ENCODE results near the gene LRFN2. TPM values are rescaled to one million over a fixed set of nuclear protein-coding genes. Genes with fewer than 3 reads are reported as not detected.

The LRFN2 gene
- polyA plus RNA-seq, 1 of the 3 experiments (the other 2 are of a cell fraction) = 0.02 TPM

DNA sequence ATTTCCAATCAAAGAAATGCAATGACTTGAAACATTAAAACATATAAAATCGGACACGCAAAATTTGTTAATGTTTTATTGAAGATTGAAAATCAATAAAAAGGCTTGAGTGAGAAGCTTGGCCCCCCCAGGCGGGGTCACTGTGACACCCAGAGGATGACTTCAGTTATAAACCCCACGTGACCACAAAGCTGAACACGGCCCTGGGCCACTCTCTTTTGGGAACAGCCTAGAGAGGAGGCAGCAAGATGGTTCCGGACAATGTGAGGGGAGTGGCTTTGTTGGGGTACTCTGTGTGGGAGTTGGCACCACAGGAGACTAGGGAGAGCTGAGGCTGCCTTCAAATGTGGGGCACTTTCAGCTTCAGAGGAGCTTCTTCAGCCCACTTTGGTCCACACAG lies 172.5 kb downstream of the LRFN2 start:
- Histone ChIP-seq H2AFZ (ENCODE audit: low read depth) (no peak overlapping the region), H3K9me3 (no peaks in the 10 kb centered on the region), H3K4me1 (ENCODE audit: control insufficient read depth in 1 of 2, insufficient read depth in 2 of 2, low read depth in 1 of 2, low read length in 1 of 2) (peaks cover 0 to 78% of the 10 kb centered on the region in 2 experiments; a peak in 3 of 4 replicates), H3K4me2 (no peak overlapping the region), H3K79me2 (ENCODE audit: insufficient read depth) (no peaks in the 10 kb centered on the region), H3K27ac (ENCODE audit: low read depth in 2 of 2, low read length in 1 of 2) (peak overlapping the region in 1 of 2 experiments; percentile 31; a peak in 1 of 4 replicates), H4K20me1 (ENCODE audit: insufficient read depth) (no peaks in the 10 kb centered on the region), H3K9ac (no peak overlapping the region), H3K36me3 (replicated peaks in 1 of 2; ENCODE audit: control insufficient read depth in 1 of 2, insufficient read depth in 2 of 2, low read length in 1 of 2) (no peaks in the 10 kb centered on the region), H3K4me3 (ENCODE audit: low read depth in 2 of 2, low read length in 1 of 2) (no peak overlapping the region), H3K9me2 (no peaks in the 10 kb centered on the region), H3F3A (replicated peaks; ENCODE audit: insufficient read depth) (no peaks in the 10 kb centered on the region), H3K27me3 (ENCODE audit: insufficient read depth) (no peaks in the 10 kb centered on the region)
- TF ChIP-seq RXRA (IDR thresholded peaks at IDR 0.05; ENCODE audit: borderline replicate concordance, low read depth) = no peak
- TF ChIP-seq TAF1 (IDR thresholded peaks at IDR 0.05; ENCODE audit: borderline replicate concordance, low read depth, low read length) = no peak
- TF ChIP-seq YY1 (IDR thresholded peaks at IDR 0.05; ENCODE audit: low read depth) = no peak
- TF ChIP-seq FOXM1 (IDR thresholded peaks at IDR 0.05; ENCODE audit: low read depth) = no peak
- TF ChIP-seq, protein P1, sequence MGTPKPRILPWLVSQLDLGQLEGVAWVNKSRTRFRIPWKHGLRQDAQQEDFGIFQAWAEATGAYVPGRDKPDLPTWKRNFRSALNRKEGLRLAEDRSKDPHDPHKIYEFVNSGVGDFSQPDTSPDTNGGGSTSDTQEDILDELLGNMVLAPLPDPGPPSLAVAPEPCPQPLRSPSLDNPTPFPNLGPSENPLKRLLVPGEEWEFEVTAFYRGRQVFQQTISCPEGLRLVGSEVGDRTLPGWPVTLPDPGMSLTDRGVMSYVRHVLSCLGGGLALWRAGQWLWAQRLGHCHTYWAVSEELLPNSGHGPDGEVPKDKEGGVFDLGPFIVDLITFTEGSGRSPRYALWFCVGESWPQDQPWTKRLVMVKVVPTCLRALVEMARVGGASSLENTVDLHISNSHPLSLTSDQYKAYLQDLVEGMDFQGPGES (IDR thresholded peaks at IDR 0.05; ENCODE audit: low read depth, low read length) = no peak
- TF ChIP-seq GABPA (IDR thresholded peaks at IDR 0.05; ENCODE audit: low read depth) = no peak
- no peak for TF ChIP-seq MXI1 (IDR thresholded peaks at IDR 0.05; ENCODE audit: low read depth, low read length)
- no peak for TF ChIP-seq FOXJ3 (CRISPR knock-in tag; IDR thresholded peaks at IDR 0.05)
- no peak for TF ChIP-seq MEF2A (IDR thresholded peaks at IDR 0.05; ENCODE audit: borderline replicate concordance, low read depth)
- TF ChIP-seq TEAD4 (IDR thresholded peaks at IDR 0.05; ENCODE audit: borderline replicate concordance, insufficient read depth) = no peak
- ChIA-PET CTCF (interaction anchor here (1.0 to 4.2 kb wide), 5 partner anchors 10 to 411 kb away, joined by 3 to 25 read pairs (median 5); partner anchors contain the start of gene LRFN2), POLR2A (no interaction called here)
- no peak for DNase-seq
- 56% methylated on average over 6 of the region's 6 CpGs for WGBS (ENCODE audit: low lambda C conversion rate)

DNA sequence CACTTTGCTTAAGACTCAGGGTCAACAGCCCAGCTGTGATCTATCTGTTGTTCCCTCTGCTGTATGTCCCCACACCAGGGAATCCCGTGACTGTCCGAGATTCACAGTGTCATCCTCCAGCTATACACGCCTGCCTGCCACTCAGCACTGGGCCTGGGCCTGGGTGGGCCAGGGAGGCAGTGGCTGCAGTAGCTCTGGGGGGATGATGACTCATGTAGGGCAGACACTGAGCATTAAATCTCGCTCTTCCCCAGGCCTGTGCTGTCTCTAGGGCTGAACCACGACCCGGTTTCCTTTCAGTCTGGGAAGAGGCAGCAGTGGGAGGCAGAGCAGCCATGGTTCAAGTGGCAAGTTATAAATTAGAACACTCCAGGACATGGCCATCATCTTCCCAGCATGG lies 173.9 kb downstream of the LRFN2 start:
- no peaks in the 10 kb centered on the region for H3K27me3 ChIP-seq (ENCODE audit: insufficient read depth)
- no peak overlapping the region for H3K4me2 ChIP-seq
- POLR2A ChIA-PET = interaction anchor here (1.9 kb wide), 1 partner anchor 173 kb away, joined by 5 read pairs; no protein-coding TSS in a partner anchor
- 26% methylated on average over 6 of the region's 6 CpGs for WGBS (ENCODE audit: low lambda C conversion rate)
- peaks cover 0 to 75% of the 10 kb centered on the region in 2 experiments; a peak in 3 of 4 replicates for H3K4me1 ChIP-seq (ENCODE audit: control insufficient read depth in 1 of 2, insufficient read depth in 2 of 2, low read depth in 1 of 2, low read length in 1 of 2)
- H3K4me3 ChIP-seq (ENCODE audit: low read depth in 2 of 2, low read length in 1 of 2) = no peak overlapping the region
- no peaks in the 10 kb centered on the region for H3K9me3 ChIP-seq
- no peak overlapping the region for H2AFZ ChIP-seq (ENCODE audit: low read depth)
- CTCF ChIA-PET = interaction anchor here (4.2 kb wide), 1 partner anchor 11 kb away, joined by 25 read pairs; no protein-coding TSS in a partner anchor
- H3K9me2 ChIP-seq = no peaks in the 10 kb centered on the region
- TF ChIP-seq, protein P2, sequence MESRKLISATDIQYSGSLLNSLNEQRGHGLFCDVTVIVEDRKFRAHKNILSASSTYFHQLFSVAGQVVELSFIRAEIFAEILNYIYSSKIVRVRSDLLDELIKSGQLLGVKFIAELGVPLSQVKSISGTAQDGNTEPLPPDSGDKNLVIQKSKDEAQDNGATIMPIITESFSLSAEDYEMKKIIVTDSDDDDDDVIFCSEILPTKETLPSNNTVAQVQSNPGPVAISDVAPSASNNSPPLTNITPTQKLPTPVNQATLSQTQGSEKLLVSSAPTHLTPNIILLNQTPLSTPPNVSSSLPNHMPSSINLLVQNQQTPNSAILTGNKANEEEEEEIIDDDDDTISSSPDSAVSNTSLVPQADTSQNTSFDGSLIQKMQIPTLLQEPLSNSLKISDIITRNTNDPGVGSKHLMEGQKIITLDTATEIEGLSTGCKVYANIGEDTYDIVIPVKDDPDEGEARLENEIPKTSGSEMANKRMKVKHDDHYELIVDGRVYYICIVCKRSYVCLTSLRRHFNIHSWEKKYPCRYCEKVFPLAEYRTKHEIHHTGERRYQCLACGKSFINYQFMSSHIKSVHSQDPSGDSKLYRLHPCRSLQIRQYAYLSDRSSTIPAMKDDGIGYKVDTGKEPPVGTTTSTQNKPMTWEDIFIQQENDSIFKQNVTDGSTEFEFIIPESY (IDR thresholded peaks at IDR 0.05; ENCODE audit: borderline replicate concordance, low read depth) = no peak
- TF ChIP-seq TCF12 (IDR thresholded peaks at IDR 0.05) (no peak), TEAD4 (IDR thresholded peaks at IDR 0.05; ENCODE audit: borderline replicate concordance, insufficient read depth) (no peak), FOXJ3 (CRISPR knock-in tag; IDR thresholded peaks at IDR 0.05) (no peak), JUND (IDR thresholded peaks at IDR 0.05) (no peak), EP300 (IDR thresholded peaks at IDR 0.05; ENCODE audit: borderline replicate concordance in 1 of 2, low read depth in 1 of 2, low read length in 1 of 2) (no peak), YY1 (IDR thresholded peaks at IDR 0.05; ENCODE audit: low read depth) (no peak), RFX5 (IDR thresholded peaks at IDR 0.05; ENCODE audit: low read length) (no peak), SMC3 (IDR thresholded peaks at IDR 0.05; ENCODE audit: low read depth, low read length) (no peak), MEF2A (IDR thresholded peaks at IDR 0.05; ENCODE audit: borderline replicate concordance, low read depth) (no peak)
- TF ChIP-seq, protein P3, sequence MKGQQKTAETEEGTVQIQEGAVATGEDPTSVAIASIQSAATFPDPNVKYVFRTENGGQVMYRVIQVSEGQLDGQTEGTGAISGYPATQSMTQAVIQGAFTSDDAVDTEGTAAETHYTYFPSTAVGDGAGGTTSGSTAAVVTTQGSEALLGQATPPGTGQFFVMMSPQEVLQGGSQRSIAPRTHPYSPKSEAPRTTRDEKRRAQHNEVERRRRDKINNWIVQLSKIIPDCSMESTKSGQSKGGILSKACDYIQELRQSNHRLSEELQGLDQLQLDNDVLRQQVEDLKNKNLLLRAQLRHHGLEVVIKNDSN (IDR thresholded peaks at IDR 0.05; ENCODE audit: borderline replicate concordance, low read depth) = no peak
- peak overlapping the region in 1 of 2 experiments; percentile 100; a peak in 2 of 4 replicates for H3K27ac ChIP-seq (ENCODE audit: low read depth in 2 of 2, low read length in 1 of 2)
- no peaks in the 10 kb centered on the region for H4K20me1 ChIP-seq (ENCODE audit: insufficient read depth)
- no peak overlapping the region for H3K9ac ChIP-seq
- no peaks in the 10 kb centered on the region for H3F3A ChIP-seq (replicated peaks; ENCODE audit: insufficient read depth)
- no peak for DNase-seq
- H3K36me3 ChIP-seq (replicated peaks in 1 of 2; ENCODE audit: control insufficient read depth in 1 of 2, insufficient read depth in 2 of 2, low read length in 1 of 2) = no peaks in the 10 kb centered on the region
- H3K79me2 ChIP-seq (ENCODE audit: insufficient read depth) = no peaks in the 10 kb centered on the region
